Type B pancreatic cell (in vitro differentiated cells): Measurements from ENCODE around the gene EEFSEC. TPM values are rescaled to one million over a fixed set of nuclear protein-coding genes. Genes with fewer than 3 reads are reported as not detected.

Experiments
- DNase-seq: peaks from one replicate; pipeline ENCODE4 v3.0.0; 2021; ENCODE audit warnings: mixed read lengths; ENCODE audit not compliant: unreplicated experiment; ENCODE audit errors: extremely low spot score
- H3K27ac Mint-ChIP-seq: 2 replicates; pipeline ENCODE4 v1.8.0; 2021; ENCODE audit warnings: mild to moderate bottlenecking, mixed read lengths
- H3K27me3 Mint-ChIP-seq: 2 replicates; pipeline ENCODE4 v1.8.0; 2021; ENCODE audit warnings: mixed read lengths
- H3K36me3 Mint-ChIP-seq: 2 replicates; pipeline ENCODE4 v1.8.0; 2021; ENCODE audit warnings: mixed read lengths
- H3K4me1 Mint-ChIP-seq: one replicate; pipeline ENCODE4 v1.8.0; 2021; ENCODE audit warnings: mixed read lengths; ENCODE audit not compliant: unreplicated experiment
- H3K4me3 Mint-ChIP-seq: 2 replicates; pipeline ENCODE4 v1.8.0; 2021; ENCODE audit warnings: mild to moderate bottlenecking, mixed read lengths
- H3K9me3 Mint-ChIP-seq: 2 replicates; pipeline ENCODE4 v1.8.0; 2021; ENCODE audit warnings: mixed read lengths
- CTCF ChIP-seq: fragments of 200-600 bp; sonication (generic); conservative IDR thresholded peaks from 2 replicates; pipeline ENCODE4 v1.5.0; 2021; ENCODE audit warnings: antibody characterized with exemption, mild to moderate bottlenecking
- total RNA-seq: library from RNA; stranded (reverse); gene quantifications from 2 replicates; pipeline ENCODE4 v1.2.1, GENCODE V29; 2021; ENCODE audit warnings: low replicate concordance

The EEFSEC gene
- total RNA-seq, 1 donor from 2014 or later = 16.6 TPM

GRCh38 chr3:128453501-128454309 is 300.4 kb downstream of the EEFSEC start:
- DNase-seq = no peak
- TF ChIP-seq CTCF = no peak
- Mint-ChIP-seq H3K9me3 (no peaks in the 10 kb centered on the region), H3K4me1 (peaks cover 6% of the 10 kb centered on the region), H3K36me3 (no peaks in the 10 kb centered on the region), H3K4me3 (no peak overlapping the region), H3K27me3 (peaks cover 27% of the 10 kb centered on the region), H3K27ac (no peak overlapping the region)

- Mint-ChIP-seq H3K4me1 (peaks cover 4% of the 10 kb centered on the region), H3K27me3 (peaks cover 24% of the 10 kb centered on the region), H3K4me3 (no peak overlapping the region), H3K9me3 (no peaks in the 10 kb centered on the region), H3K27ac (peak overlapping the region; percentile 6), H3K36me3 (no peaks in the 10 kb centered on the region)
- no peak for DNase-seq
- no peak for TF ChIP-seq CTCF
Measured at GRCh38 chr3:128454310-128454618, 301.0 kb downstream of the EEFSEC start.

GRCh38 chr3:128455116-128455515 is 301.8 kb downstream of the EEFSEC start:
- Mint-ChIP-seq H3K4me3 (no peak overlapping the region), H3K27me3 (peaks cover 23% of the 10 kb centered on the region), H3K4me1 (peaks cover 4% of the 10 kb centered on the region), H3K36me3 (no peaks in the 10 kb centered on the region), H3K9me3 (no peaks in the 10 kb centered on the region), H3K27ac (no peak overlapping the region)
- DNase-seq = no peak
- no peak for TF ChIP-seq CTCF

GRCh38 chr3:128455786-128456748 is 302.8 kb downstream of the EEFSEC start:
- H3K4me1 Mint-ChIP-seq = peaks cover 4% of the 10 kb centered on the region
- H3K36me3 Mint-ChIP-seq = no peaks in the 10 kb centered on the region
- H3K4me3 Mint-ChIP-seq = no peak overlapping the region
- H3K27me3 Mint-ChIP-seq = peaks cover 28% of the 10 kb centered on the region
- H3K9me3 Mint-ChIP-seq = no peaks in the 10 kb centered on the region
- no peak overlapping the region for H3K27ac Mint-ChIP-seq
- TF ChIP-seq CTCF = no peak
- no peak for DNase-seq

GRCh38 chr3:128456776-128457715 is 303.8 kb downstream of the EEFSEC start:
- H3K4me1 Mint-ChIP-seq = peaks cover 4% of the 10 kb centered on the region
- no peak overlapping the region for H3K4me3 Mint-ChIP-seq
- H3K9me3 Mint-ChIP-seq = no peaks in the 10 kb centered on the region
- DNase-seq = no peak
- no peaks in the 10 kb centered on the region for H3K36me3 Mint-ChIP-seq
- H3K27me3 Mint-ChIP-seq = peaks cover 28% of the 10 kb centered on the region
- H3K27ac Mint-ChIP-seq = no peak overlapping the region
- peak; percentile 28 for TF ChIP-seq CTCF
